Effector memory CD8-positive, alpha-beta T cell (primary cell): ENCODE results near the gene PRKCD.

Experiments used
- ATAC-seq: fragments of 150-1000 bp; cut with Tn5 transposase; replicated peaks from 2 replicates; pipeline ENCODE4 v1.10.0; 2021; ENCODE audit warnings: mild to moderate bottlenecking, moderate library complexity
- DNase-seq, 3 experiments: peaks; one replicate each; pipeline ENCODE4 v3.0.0; 2021
- H3K27ac Mint-ChIP-seq, 2 donors: one replicate each; pipeline ENCODE4 v1.8.0; 2022; ENCODE audit warnings: mild to moderate bottlenecking in 2 of 2, mixed read lengths in 2 of 2, moderate library complexity in 2 of 2
- H3K27me3 Mint-ChIP-seq, 2 donors: one replicate each; pipeline ENCODE4 v1.8.0; 2022; ENCODE audit warnings: mixed read lengths in 2 of 2
- H3K36me3 Mint-ChIP-seq: one replicate; pipeline ENCODE4 v1.8.0; 2022; ENCODE audit warnings: mild to moderate bottlenecking, moderate library complexity, mixed read lengths; ENCODE audit not compliant: insufficient read depth
- H3K4me1 Mint-ChIP-seq, 2 donors: one replicate each; pipeline ENCODE4 v1.8.0; 2022; ENCODE audit warnings: low read depth in 2 of 2, mixed read lengths in 2 of 2
- H3K4me3 Mint-ChIP-seq, 2 donors: one replicate each; pipeline ENCODE4 v1.8.0; 2022; ENCODE audit warnings: mild to moderate bottlenecking in 2 of 2, mixed read lengths in 2 of 2, moderate library complexity in 2 of 2
- H3K9me3 Mint-ChIP-seq, 2 donors: one replicate each; pipeline ENCODE4 v1.8.0; 2022; ENCODE audit warnings: mixed read lengths in 2 of 2

PRKCD gene

GRCh38 chr3:53198256-53198977 is 37.4 kb downstream of the PRKCD start:
- Mint-ChIP-seq H3K9me3 (no peaks in the 10 kb centered on the region), H3K4me3 (no peak overlapping the region), H3K36me3 (peaks cover 9% of the 10 kb centered on the region), H3K27me3 (peaks cover 6 to 16% of the 10 kb centered on the region in 2 donors), H3K4me1 (peaks cover 6 to 8% of the 10 kb centered on the region in 2 donors), H3K27ac (no peak overlapping the region)
- DNase-seq, result no peak
- ATAC-seq, result no peak

- ATAC-seq (no peak), DNase-seq (no peak)
- peaks cover 5% of the 10 kb centered on the region for H3K36me3 Mint-ChIP-seq
- H3K9me3 Mint-ChIP-seq, result no peaks in the 10 kb centered on the region
- H3K27ac Mint-ChIP-seq, result no peak overlapping the region
- H3K27me3 Mint-ChIP-seq, result peaks cover 6 to 16% of the 10 kb centered on the region in 2 donors
- no peak overlapping the region for H3K4me3 Mint-ChIP-seq
- peaks cover 6 to 8% of the 10 kb centered on the region in 2 donors for H3K4me1 Mint-ChIP-seq
These were observed 38.0 kb downstream of the PRKCD start for GRCh38 chr3:53198996-53199395.

GRCh38 chr3:53199834-53200233 is 38.8 kb downstream of the PRKCD start:
- H3K4me1 Mint-ChIP-seq, result peaks cover 6 to 8% of the 10 kb centered on the region in 2 donors
- H3K36me3 Mint-ChIP-seq, result peaks cover 5% of the 10 kb centered on the region
- no peak for DNase-seq
- peaks cover 6 to 16% of the 10 kb centered on the region in 2 donors for H3K27me3 Mint-ChIP-seq
- no peak for ATAC-seq
- H3K27ac Mint-ChIP-seq, result no peak overlapping the region
- H3K9me3 Mint-ChIP-seq, result no peaks in the 10 kb centered on the region
- H3K4me3 Mint-ChIP-seq, result no peak overlapping the region

GRCh38 chr3:53200501-53201498 is 39.8 kb downstream of the PRKCD start:
- H3K4me3 Mint-ChIP-seq, result no peak overlapping the region
- DNase-seq (no peak), ATAC-seq (no peak)
- H3K27ac Mint-ChIP-seq, result no peak overlapping the region
- H3K27me3 Mint-ChIP-seq, result peaks cover 6 to 16% of the 10 kb centered on the region in 2 donors
- no peaks in the 10 kb centered on the region for H3K9me3 Mint-ChIP-seq
- no peaks in the 10 kb centered on the region for H3K36me3 Mint-ChIP-seq
- peaks cover 0 to under 1% of the 10 kb centered on the region in 2 donors for H3K4me1 Mint-ChIP-seq

GRCh38 chr3:53202331-53203015 is 41.5 kb downstream of the PRKCD start:
- H3K9me3 Mint-ChIP-seq, result no peaks in the 10 kb centered on the region
- peaks cover 6 to 16% of the 10 kb centered on the region in 2 donors for H3K27me3 Mint-ChIP-seq
- no peaks in the 10 kb centered on the region for H3K36me3 Mint-ChIP-seq
- ATAC-seq (no peak), DNase-seq (no peak)
- no peaks in the 10 kb centered on the region for H3K4me1 Mint-ChIP-seq
- H3K27ac Mint-ChIP-seq, result no peak overlapping the region
- H3K4me3 Mint-ChIP-seq, result no peak overlapping the region

- Mint-ChIP-seq H3K4me1 (no peaks in the 10 kb centered on the region), H3K27ac (peak overlapping the region in 1 of 2 donors; percentile 90), H3K27me3 (peaks cover 0 to 7% of the 10 kb centered on the region in 2 donors), H3K36me3 (peaks cover 6% of the 10 kb centered on the region), H3K4me3 (no peak overlapping the region), H3K9me3 (peaks cover 0 to 2% of the 10 kb centered on the region in 2 donors)
- no peak for ATAC-seq
- no peak for DNase-seq
These were observed 51.0 kb downstream of the PRKCD start for GRCh38 chr3:53211706-53212702.

- H3K27ac Mint-ChIP-seq, result no peak overlapping the region
- H3K36me3 Mint-ChIP-seq, result peaks cover 6% of the 10 kb centered on the region
- peaks cover 0 to 2% of the 10 kb centered on the region in 2 donors for H3K9me3 Mint-ChIP-seq
- H3K4me3 Mint-ChIP-seq, result no peak overlapping the region
- ATAC-seq (no peak), DNase-seq (no peak)
- H3K27me3 Mint-ChIP-seq, result peaks cover 0 to 7% of the 10 kb centered on the region in 2 donors
- no peaks in the 10 kb centered on the region for H3K4me1 Mint-ChIP-seq
These were observed 52.3 kb downstream of the PRKCD start for GRCh38 chr3:53213276-53213675.

- H3K36me3 Mint-ChIP-seq, result peaks cover 3% of the 10 kb centered on the region
- ATAC-seq, result no peak
- H3K4me1 Mint-ChIP-seq, result peaks cover 4 to 5% of the 10 kb centered on the region in 2 donors
- H3K9me3 Mint-ChIP-seq, result no peaks in the 10 kb centered on the region
- H3K4me3 Mint-ChIP-seq, result no peak overlapping the region
- DNase-seq, result no peak
- H3K27ac Mint-ChIP-seq, result no peak overlapping the region
- peaks cover 0 to 7% of the 10 kb centered on the region in 2 donors for H3K27me3 Mint-ChIP-seq
These were observed 54.8 kb downstream of the PRKCD start for GRCh38 chr3:53215816-53216215.

- H3K4me1 Mint-ChIP-seq, result peaks cover 4 to 5% of the 10 kb centered on the region in 2 donors
- no peak overlapping the region for H3K27ac Mint-ChIP-seq
- no peaks in the 10 kb centered on the region for H3K9me3 Mint-ChIP-seq
- peaks cover 0 to 7% of the 10 kb centered on the region in 2 donors for H3K27me3 Mint-ChIP-seq
- no peak overlapping the region for H3K4me3 Mint-ChIP-seq
- DNase-seq, result no peak
- peaks cover 3% of the 10 kb centered on the region for H3K36me3 Mint-ChIP-seq
- ATAC-seq, result no peak
These were observed 55.7 kb downstream of the PRKCD start for GRCh38 chr3:53216723-53217122.

GRCh38 chr3:53217175-53217574 is 56.2 kb downstream of the PRKCD start:
- no peak for DNase-seq
- H3K27ac Mint-ChIP-seq, result no peak overlapping the region
- no peaks in the 10 kb centered on the region for H3K9me3 Mint-ChIP-seq
- ATAC-seq, result no peak
- H3K4me3 Mint-ChIP-seq, result no peak overlapping the region
- H3K27me3 Mint-ChIP-seq, result peaks cover 0 to 7% of the 10 kb centered on the region in 2 donors
- H3K36me3 Mint-ChIP-seq, result peaks cover 4% of the 10 kb centered on the region
- peaks cover 4 to 5% of the 10 kb centered on the region in 2 donors for H3K4me1 Mint-ChIP-seq

GRCh38 chr3:53218131-53218530 is 57.1 kb downstream of the PRKCD start:
- Mint-ChIP-seq H3K27ac (no peak overlapping the region), H3K36me3 (peaks cover 10% of the 10 kb centered on the region), H3K9me3 (no peaks in the 10 kb centered on the region), H3K4me1 (peaks cover 4 to 5% of the 10 kb centered on the region in 2 donors), H3K27me3 (peaks cover 0 to 6% of the 10 kb centered on the region in 2 donors), H3K4me3 (no peak overlapping the region)
- DNase-seq (no peak), ATAC-seq (no peak)

- Mint-ChIP-seq H3K9me3 (no peaks in the 10 kb centered on the region), H3K27ac (no peak overlapping the region), H3K4me3 (no peak overlapping the region), H3K36me3 (peaks cover 15% of the 10 kb centered on the region), H3K4me1 (peaks cover 4 to 5% of the 10 kb centered on the region in 2 donors), H3K27me3 (no peaks in the 10 kb centered on the region)
- DNase-seq (peak; percentile 67 to 76 (median 69)), ATAC-seq (peak; percentile 93)
These were observed 59.0 kb downstream of the PRKCD start for GRCh38 chr3:53219895-53220483.
